Esophagus squamous epithelium (tissue), 5 donors: ENCODE measurements around the gene KREMEN1. TPM values are rescaled to one million over a fixed set of nuclear protein-coding genes. Genes with fewer than 3 reads are reported as not detected.

Experiments used
- DNase-seq: peaks from one replicate; lab custom pipeline; 2025; lab: John Stamatoyannopoulos, UW
- H3K27ac ChIP-seq, 4 donors: fragments of 200-600 bp; sonication (generic); one replicate each; pipeline ENCODE4 v1.5.1; 2016 to 2019; ENCODE audit warnings: mild to moderate bottlenecking in 1 of 4
- H3K27me3 ChIP-seq, 4 donors: fragments of 200-600 bp; sonication (generic); 1 replicate in 3 of 4; 2 replicates in 1 of 4; pipeline versions ENCODE4 v1.5.1 to v1.6.0; 2017 to 2021; ENCODE audit warnings: antibody characterized with exemption in 1 of 4
- H3K36me3 ChIP-seq, 3 donors: fragments of 200-600 bp; sonication (generic); one replicate each; pipeline ENCODE4 v1.5.1; 2016 to 2019
- H3K4me1 ChIP-seq, 3 donors: fragments of 200-600 bp; sonication (generic); one replicate each; pipeline ENCODE4 v1.5.1; 2017 to 2019
- H3K4me3 ChIP-seq, 4 donors: fragments of 200-600 bp; sonication (generic); 1 replicate in 3 of 4; 2 replicates in 1 of 4; pipeline ENCODE4 v1.5.1; 2016 to 2019; ENCODE audit warnings: mild to moderate bottlenecking in 2 of 4, moderate library complexity in 1 of 4
- H3K9me3 ChIP-seq, 3 donors: fragments of 200-600 bp; sonication (generic); one replicate each; pipeline ENCODE4 v1.5.1; 2016 to 2019
- CTCF ChIP-seq, 6 experiments: fragments of 450-650 bp in 4 of 6; fragments of 200-600 bp in 2 of 6; sonication (generic) in 2 of 6; IDR thresholded peaks; one replicate each; pipeline ENCODE4 v1.5.1; 2016 to 2019; ENCODE audit warnings: antibody characterized with exemption in 6 of 6, mild to moderate bottlenecking in 4 of 6, moderate library complexity in 4 of 6
- POLR2A ChIP-seq, 4 donors: fragments of 450-650 bp; IDR thresholded peaks; one replicate each; pipeline ENCODE4 v1.6.1; 2017; ENCODE audit warnings: antibody characterized with exemption in 4 of 4, mild to moderate bottlenecking in 4 of 4, moderate library complexity in 3 of 4
- WGBS, 2 donors: methylation state at CpG; one replicate each; pipeline ENCODE4 v1.1.5; 2018; 5-methylcytosine and 5-hydroxymethylcytosine counted together
- intact Hi-C: fragments of 100-400 bp; cut with DNase I; formaldehyde crosslinking; loops from one replicate; pipeline ENCODE4 v1.15.0; 2022
- total RNA-seq, 4 donors: library from RNA; depleted of rRNA; stranded (reverse); fragments of >200 nt; gene quantifications; one replicate each; pipeline ENCODE4 v1.1.0, GENCODE V29; 2016
- donor health status: DM: yes; HTN: yes; CAD: no.

Gene KREMEN1
- total RNA-seq, 4 donors from 2014 or later: 34.3 to 64.8 (median 47.7) TPM

DNA sequence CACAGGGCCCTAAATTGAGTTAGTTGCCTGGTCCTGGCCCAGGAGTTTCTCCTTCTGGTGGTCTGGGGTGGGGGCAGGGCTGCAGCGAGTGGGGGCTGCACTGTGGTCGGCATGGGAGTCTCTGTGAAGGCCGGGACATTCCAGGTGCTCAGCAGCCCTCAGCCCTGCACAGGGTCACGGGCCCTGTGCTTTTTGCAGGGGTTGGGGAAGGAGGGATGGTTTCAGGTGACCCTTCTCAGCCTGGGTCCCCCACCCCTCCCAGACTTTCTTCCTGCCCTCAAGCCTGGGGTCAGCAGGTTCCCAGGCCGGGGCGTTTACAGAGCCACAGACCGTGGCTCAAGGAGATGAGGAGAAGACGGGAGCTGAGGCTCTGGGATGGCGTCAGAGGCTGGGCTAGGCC, 140.7 kb downstream of the KREMEN1 start:
- Histone ChIP-seq H3K36me3 (no peaks in the 10 kb centered on the region), H3K4me1 (peaks cover 0 to 16% (median 0%) of the 10 kb centered on the region in 3 donors), H3K27ac (no peak overlapping the region), H3K9me3 (no peaks in the 10 kb centered on the region), H3K4me3 (no peak overlapping the region), H3K27me3 (peaks cover 0 to 3% (median 0%) of the 10 kb centered on the region in 4 donors)
- no peak for DNase-seq
- WGBS, 2 donors: 87 to 88% methylated on average over 3 to 6 of the region's 9 CpGs
- intact Hi-C loops: no loop called here
- TF ChIP-seq CTCF (IDR thresholded peaks at IDR 0.05) (no peak), POLR2A (IDR thresholded peaks at IDR 0.05) (no peak)

DNA sequence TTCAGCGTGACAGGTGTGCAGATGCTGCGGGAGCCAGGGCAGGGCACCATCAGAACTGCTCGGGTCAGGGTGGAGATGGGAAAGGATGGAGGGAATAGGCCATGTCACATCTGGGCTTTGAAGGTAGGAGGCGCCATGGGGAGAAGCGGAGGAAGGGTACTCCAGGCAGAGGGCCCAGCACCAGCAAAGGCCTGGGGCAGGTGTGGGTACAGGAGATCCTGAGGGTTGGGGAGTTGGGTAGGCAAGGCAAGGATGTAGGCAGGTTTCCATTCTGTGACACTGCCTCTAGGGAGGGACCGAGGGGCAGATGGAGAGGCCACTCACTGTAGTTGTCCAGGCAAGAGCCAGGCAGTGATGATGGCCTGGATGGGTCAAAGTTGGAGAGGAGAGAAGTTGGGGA, 141.4 kb downstream of the KREMEN1 start:
- Histone ChIP-seq H3K27ac (no peak overlapping the region), H3K36me3 (no peaks in the 10 kb centered on the region), H3K4me3 (no peak overlapping the region), H3K4me1 (peaks cover 0 to 9% (median 0%) of the 10 kb centered on the region in 3 donors), H3K9me3 (no peaks in the 10 kb centered on the region), H3K27me3 (no peaks in the 10 kb centered on the region)
- no peak for DNase-seq
- WGBS, 2 donors: 89 to 93% methylated on average over 5 to 6 of the region's 6 CpGs
- TF ChIP-seq POLR2A (IDR thresholded peaks at IDR 0.05): no peak
- no peak for TF ChIP-seq CTCF (IDR thresholded peaks at IDR 0.05)
- intact Hi-C loops: no loop called here

DNA sequence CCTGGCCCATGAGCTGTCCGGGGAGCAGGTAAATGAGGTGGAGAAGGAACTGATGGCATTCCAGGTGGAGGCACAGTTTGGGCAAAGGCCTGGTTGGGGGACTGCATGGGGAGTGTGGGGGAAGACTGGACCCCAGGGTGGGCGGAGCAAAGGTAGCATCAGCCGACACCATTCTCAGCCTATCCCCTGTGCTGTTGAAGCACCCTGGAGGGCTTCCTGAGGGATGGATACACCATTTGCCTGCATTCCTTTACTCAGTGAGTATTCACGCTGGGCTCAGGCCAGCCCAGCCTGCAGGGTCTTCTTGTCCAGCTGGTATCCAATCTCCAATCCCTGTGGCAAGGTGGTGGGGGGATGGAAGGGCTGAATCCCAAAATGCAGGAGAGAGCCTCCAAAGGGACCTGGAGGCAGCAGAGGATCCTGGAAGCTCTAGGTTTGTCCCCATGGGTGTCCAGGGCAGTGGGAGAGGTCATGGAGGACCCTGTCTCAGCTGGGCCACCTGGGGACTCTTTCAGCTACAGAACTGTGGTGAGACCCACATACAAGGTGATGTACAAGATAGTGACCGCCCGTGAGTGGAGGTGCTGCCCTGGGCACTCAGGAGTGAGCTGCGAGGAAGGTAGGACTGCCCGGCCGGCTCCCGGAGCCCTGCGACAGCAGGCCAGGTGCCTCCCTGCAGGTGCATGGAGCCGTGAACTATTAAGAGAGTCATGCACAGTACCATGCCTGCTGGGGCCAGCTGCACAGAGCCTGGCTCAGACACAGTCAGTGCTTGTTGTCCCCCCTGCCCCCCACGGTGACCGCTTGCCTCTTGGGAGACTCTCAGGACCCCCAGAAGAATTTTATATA, 142.4 kb downstream of the KREMEN1 start:
- no peak for TF ChIP-seq POLR2A (IDR thresholded peaks at IDR 0.05)
- TF ChIP-seq CTCF (IDR thresholded peaks at IDR 0.05): no peak
- peaks cover 0 to 8% (median 0%) of the 10 kb centered on the region in 3 donors for H3K4me1 ChIP-seq
- H3K36me3 ChIP-seq: no peaks in the 10 kb centered on the region
- intact Hi-C loops: no loop called here
- H3K9me3 ChIP-seq: no peaks in the 10 kb centered on the region
- H3K4me3 ChIP-seq: no peak overlapping the region
- H3K27me3 ChIP-seq: no peaks in the 10 kb centered on the region
- no peak overlapping the region for H3K27ac ChIP-seq
- no peak for DNase-seq
- 91 to 94% methylated on average over 5 to 13 of the region's 14 CpGs for WGBS, 2 donors

GRCh38 chr22:29216011-29216872, 143.4 kb downstream of the KREMEN1 start:
- Histone ChIP-seq H3K9me3 (no peaks in the 10 kb centered on the region), H3K27me3 (no peaks in the 10 kb centered on the region), H3K27ac (no peak overlapping the region), H3K36me3 (no peaks in the 10 kb centered on the region), H3K4me3 (no peak overlapping the region), H3K4me1 (peaks cover 0 to 8% (median 0%) of the 10 kb centered on the region in 3 donors)
- no peak for DNase-seq
- intact Hi-C loops: no loop called here
- no peak for TF ChIP-seq CTCF (IDR thresholded peaks at IDR 0.05)
- no peak for TF ChIP-seq POLR2A (IDR thresholded peaks at IDR 0.05)
- 80% methylated on average over 7 to 13 of the region's 14 CpGs for WGBS, 2 donors
